HG02642 (cell line): ENCODE results near the gene BPIFB1.

Experiments
- ATAC-seq: cut with Tn5 transposase; IDR thresholded peaks from one replicate; pipeline ENCODE4 v1.9.1; 2021; ENCODE audit warnings: mild to moderate bottlenecking; ENCODE audit not compliant: unreplicated experiment, poor library complexity

BPIFB1 gene

DNA sequence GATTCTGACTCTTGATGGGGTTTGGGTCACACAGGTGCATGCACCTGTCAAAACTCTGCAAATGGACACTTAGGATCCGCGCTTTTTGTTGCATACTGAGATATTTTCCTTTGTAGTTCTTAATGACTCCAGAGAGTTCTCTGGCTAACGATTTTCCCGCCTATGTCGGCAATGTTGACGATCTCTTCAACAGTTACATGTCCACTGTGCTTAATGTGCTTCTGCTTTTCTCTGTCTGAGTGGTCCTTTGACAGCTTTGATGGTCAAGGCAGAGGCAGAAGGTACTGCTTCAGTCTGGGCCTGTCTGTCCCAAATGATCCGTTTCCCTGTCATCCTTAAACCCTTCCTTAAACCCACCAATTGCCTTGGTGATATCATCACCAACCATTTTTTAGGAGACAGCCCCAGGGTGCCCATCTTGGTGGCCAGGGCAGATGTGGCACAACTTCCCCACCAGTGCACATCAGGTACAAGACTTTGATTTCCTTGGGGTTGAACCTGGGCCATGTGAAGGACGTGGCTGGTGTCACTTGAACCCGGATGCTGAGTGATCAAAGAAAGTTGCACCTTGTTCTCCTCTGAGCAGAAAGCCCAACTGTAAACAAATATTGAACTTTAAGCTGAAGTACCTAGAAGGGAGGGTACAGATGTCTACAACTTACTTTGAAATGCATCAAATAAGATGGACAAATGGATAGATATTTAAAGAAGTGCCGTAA lies 10.7 kb upstream of the BPIFB1 start:
- no peak for ATAC-seq

DNA sequence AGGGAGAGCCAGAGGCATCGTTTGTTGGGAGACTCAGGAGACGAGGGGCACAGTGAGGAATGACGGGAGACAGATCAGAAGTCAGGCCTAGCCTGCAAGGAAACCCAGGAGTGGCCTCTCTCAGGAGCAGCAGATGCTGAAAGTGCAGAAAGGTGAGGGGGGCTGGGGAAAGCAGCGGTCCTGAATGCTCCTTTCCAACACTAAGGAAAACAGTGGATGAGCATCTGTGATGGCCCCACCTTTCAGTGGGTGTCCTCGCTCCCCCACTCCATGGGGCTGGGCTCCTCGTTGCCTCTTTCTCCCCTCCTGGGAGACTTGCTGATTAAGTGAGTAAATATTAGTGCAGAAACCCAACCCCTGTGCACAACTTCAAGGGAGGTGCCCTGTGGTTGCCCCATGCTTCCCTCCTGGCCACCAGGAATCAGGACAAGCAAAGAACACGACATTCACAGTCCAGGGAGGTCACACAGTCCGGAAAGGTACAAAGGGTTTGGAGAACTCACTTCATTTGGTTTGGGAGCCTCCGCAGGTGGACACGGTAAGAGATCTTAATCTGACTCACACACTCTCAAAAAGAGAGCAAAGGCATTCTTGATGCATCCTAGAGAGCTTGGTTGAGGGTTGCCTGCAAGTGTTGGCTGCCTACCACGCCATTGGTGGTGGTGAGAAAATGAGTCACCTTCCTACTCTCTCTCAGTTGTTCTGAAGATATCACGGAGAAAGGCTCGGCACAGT lies 9.7 kb upstream of the BPIFB1 start:
- ATAC-seq = no peak

DNA sequence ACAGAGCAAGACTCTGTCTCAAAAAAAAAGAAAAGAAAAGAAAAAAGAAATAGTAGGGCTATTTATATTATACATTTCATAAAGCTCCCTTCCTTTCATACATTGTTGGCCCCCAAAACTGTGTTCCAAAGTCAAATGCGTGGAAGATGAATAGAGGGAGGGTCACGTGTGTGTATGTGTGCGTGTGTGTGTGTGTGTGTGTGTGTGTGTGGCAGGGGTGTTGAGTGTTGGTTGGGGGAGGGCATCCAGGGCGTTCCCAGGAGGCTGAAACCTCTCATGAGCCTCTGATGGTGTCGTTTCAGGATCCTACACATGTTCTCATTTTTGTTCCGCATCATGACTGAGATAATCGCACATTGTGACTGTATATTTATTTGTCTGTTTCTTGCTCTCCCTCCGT lies 7.8 kb upstream of the BPIFB1 start:
- ATAC-seq = no peak

DNA sequence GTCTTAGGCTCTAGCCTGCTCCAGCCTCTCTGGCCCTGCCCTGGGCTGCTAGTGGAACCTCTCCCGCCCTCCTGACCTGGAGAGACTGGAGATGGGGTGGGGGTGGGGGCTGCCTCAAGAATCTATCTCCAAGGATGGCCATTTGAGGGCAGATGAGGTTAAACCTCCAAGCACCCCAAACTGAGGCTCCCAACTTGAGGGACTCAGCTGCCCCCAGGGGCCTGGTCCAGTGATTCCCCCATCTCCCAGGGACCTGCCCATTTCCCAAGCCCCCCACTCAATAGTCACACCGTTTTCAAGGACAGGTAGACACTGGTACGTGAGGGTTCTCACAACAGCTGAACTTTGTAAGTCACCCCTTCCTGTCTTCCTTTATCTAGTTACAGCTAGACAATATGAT lies 7.1 kb upstream of the BPIFB1 start:
- ATAC-seq = no peak

- no peak for ATAC-seq
These were observed 6.5 kb upstream of the BPIFB1 start for GRCh38 chr20:33276303-33277113.

- no peak for ATAC-seq
These were observed 5.3 kb upstream of the BPIFB1 start for GRCh38 chr20:33277471-33278441.

DNA sequence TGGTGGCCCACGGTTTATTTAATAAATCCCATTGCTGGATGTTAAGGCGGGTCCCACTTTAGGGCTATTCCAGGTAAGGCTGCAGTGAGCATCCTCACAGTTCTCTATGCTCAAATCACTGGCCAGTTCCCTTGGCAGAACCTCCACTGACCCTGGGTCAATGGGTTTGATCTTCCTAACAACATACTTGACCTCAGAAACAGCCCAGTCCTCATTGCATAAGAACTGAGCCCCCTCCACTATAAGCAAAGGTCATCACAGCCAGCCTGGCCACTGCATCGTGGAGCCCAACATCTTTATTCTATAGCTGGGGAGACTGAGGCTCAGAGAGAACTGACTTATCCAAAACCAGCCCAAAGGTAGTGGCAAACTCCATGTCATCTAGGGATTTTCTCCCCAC lies 4.3 kb upstream of the BPIFB1 start:
- ATAC-seq = no peak

- ATAC-seq = no peak
These were observed 3.6 kb upstream of the BPIFB1 start for GRCh38 chr20:33279261-33279910.

DNA sequence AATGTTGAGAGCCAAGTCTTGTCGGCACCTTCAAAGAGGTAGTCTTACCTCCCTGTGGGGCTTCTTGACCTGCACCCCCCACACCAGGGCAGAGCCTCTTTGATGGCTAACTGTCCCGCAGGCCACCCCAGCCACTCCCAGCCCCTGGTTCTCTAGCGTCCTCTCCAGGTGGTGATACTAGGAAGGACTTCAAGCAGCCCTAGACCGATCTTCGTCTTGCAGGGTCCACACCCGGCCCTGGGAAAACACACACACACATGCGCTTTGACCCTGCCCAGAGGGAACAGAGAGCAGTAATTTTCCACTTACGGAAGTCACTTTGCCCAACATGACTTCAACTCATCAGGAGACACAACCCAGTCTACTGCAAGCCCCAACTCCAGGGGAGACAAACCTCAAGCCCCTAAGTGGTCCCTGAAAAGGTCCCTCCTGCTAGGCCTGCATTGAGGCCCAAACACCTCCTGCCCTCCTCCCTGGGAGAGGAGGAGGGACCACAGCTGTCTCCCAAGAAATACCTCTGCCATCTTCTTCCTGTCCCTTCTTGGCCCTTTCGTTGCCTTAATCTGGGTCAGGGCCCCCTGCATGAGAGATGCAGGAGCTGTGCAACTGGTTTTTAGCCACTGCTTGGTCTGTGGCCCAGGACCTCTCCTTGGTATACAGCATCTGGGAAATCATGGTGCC lies 2.9 kb upstream of the BPIFB1 start:
- ATAC-seq = no peak

DNA sequence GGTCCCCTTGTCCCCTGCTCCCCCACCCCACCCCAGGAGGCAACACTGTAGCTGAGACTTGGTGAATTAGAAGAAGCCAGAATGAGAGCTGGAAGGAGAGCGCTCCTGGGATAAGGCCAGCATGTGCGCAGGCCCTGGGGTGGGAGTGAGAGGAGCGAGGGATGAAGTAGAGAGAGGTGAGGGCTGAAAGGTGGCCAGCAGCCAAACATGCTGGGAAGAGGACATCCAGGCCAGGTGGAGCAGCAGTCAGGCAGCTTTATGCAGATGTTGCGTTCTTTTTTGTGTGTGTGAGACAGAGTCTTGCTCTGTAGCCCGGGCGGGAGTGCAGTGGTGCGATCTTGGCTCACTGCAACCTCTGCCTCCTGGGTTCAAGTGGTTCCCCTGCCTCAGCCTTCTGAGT lies 2.2 kb upstream of the BPIFB1 start:
- no peak for ATAC-seq

GRCh38 chr20:33281550-33282146 lies 1.4 kb upstream of the BPIFB1 start:
- ATAC-seq = no peak

DNA sequence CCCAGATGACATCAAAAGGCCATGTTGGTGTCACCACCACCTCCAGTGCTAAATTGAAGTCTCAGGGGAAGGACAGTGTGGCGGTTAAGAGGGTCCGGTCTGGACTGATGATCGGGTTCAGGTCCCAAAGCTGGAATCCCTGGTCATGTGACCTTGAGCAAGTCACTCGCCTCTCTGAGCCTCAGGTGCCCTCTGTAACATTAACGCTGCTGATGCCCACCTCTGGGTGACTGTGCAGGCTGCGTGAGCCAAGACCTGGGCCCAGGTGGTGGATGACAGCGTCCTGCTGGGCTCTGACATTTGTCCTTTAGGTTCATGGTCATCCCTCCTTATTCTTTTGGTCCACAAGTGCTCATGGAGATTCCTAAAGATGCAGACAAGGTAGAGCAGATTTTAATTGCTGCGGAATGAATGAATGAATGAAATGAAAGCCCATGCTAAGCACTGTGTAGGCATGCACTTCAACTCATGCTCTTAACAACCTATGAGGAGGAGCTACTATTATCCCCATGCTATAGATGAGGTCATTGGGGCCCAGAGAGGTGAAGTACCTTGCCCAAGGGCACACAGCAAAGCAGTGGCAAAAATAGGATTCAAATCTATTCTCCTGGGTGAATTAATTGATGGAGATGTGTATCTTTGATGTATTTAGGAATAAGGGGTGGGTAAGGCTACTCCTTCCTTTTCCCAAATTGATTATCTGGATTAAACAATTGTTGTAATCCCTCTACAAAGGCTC lies 649 bp upstream of the BPIFB1 start:
- ATAC-seq = no peak

- no peak for ATAC-seq
These were observed 1.3 kb downstream of the BPIFB1 start for GRCh38 chr20:33284284-33284683.

- ATAC-seq = no peak
These were observed 1.9 kb downstream of the BPIFB1 start for GRCh38 chr20:33284937-33285336.

GRCh38 chr20:33285861-33286495 lies 3.0 kb downstream of the BPIFB1 start:
- no peak for ATAC-seq

DNA sequence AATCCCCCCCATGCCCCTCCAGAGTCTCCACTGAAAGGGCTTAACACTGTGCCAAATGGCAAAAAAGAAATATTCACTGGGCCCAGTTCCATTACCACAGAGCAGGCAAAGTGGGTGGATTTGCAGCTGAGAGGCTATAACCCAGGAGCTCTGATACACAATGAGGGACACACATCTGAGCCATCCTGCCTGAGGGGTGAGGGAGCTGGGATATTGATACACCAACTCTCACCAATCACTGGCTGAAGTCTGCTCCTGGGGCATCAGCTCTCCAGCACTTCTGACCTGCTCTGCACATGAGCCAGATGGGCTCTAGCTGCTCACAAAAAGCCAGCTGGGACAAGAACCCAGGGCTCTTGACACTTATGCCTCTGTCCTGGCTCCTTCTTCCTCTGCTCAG lies 4.9 kb downstream of the BPIFB1 start:
- no peak for ATAC-seq

GRCh38 chr20:33290852-33291251 lies 7.8 kb downstream of the BPIFB1 start:
- ATAC-seq = no peak

- ATAC-seq = no peak
These were observed 8.4 kb downstream of the BPIFB1 start for GRCh38 chr20:33291416-33291815.
